ENCODE results near the gene TBC1D9. TPM values are rescaled to one million over a fixed set of nuclear protein-coding genes. Genes with fewer than 3 reads are reported as not detected.

Gene TBC1D9
- total and polyA plus RNA-seq, 2 of the 13 experiments (the other 11 are each of a cell fraction or from before 2014, with no cell fraction given) = 11.9 to 12.2 TPM

DNA sequence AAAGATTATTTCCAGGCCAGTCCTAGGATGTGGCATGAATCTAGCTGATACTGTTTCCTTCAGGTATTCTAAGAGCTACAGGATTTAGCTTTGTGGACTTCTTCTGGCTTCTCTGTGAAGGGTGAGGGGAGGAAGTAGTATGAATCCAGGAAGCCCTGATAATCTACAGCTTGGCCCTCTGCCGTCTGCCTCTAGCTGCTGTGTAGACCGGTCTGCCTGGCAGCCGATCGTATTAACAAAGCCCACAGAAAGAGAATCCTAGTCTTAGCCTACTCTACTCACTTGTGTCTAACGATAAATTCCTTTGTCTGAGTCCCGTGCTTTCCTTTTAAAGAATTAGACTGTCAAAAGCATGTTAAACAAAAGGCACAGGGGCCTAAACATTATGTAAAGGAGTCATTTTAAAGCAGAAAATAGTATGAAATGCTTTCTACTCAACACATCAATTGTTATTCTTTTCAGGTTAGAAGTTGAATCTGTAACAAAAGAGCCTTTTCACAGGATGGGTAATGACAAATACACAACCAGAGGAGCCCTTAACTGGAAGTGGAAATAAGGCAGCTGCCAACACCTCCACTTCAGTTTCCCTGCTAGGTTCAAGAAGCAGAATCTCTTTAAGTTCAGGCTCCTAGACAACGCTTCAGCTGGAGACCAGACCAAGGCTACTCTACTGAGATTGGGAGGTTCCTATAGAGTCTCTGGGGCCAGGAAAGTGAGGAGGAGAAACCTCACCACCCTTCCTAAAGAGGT, 138.5 kb downstream of the TBC1D9 start:
- 94% methylated on average over 7 of the region's 7 CpGs for WGBS (ENCODE audit: low lambda C conversion rate)
- no peaks in the 10 kb centered on the region for H3K27me3 ChIP-seq (ENCODE audit: control insufficient read depth in 1 of 2, insufficient read depth in 2 of 2, low read length in 2 of 2)
- ATAC-seq (no peak; the same call in 1 of the 3 replicates), DNase-seq (ENCODE audit: low spot score) (no peak), FAIRE-seq (no peak)
- H3K4me2 ChIP-seq (ENCODE audit: low read depth, low read length) = no peak overlapping the region
- peaks cover 20% of the 10 kb centered on the region for H3K4me1 ChIP-seq (ENCODE audit: insufficient read depth, low read length)
- no peak overlapping the region for H3K9ac ChIP-seq (ENCODE audit: insufficient read depth, low read depth, low read length)
- no peak overlapping the region for H3K27ac ChIP-seq (ENCODE audit: extremely low read length, insufficient read depth, low read length)
- no peaks in the 10 kb centered on the region for H3K9me3 ChIP-seq (ENCODE audit: low read length)
- peaks cover 0 to 10% of the 10 kb centered on the region in 2 experiments; a peak in 3 of 5 replicates for H3K36me3 ChIP-seq (replicated peaks in 1 of 2; ENCODE audit: control insufficient read depth in 1 of 2, insufficient read depth in 2 of 2, low read length in 2 of 2)
- H3K4me3 ChIP-seq (replicated peaks in 1 of 3; ENCODE audit: insufficient read depth in 1 of 3, low read depth in 2 of 3, low read length in 3 of 3) = no peak overlapping the region
- ChIA-PET CTCF (ENCODE audit: low intra/inter-chr PET ratio, low total read pairs) (no interaction called here), POLR2A (no interaction called here)
- in situ Hi-C loops (cut with HindIII; ENCODE audit: extremely low pct_ligation_motif_present, low pct_unique_long_range_greater_than_20kb) (loop anchor here (10.0 kb wide), 1 partner anchor 263 kb away; no protein-coding TSS in a partner anchor), intact Hi-C loops (cut with micrococcal nuclease; ENCODE audit: unreplicated experiment) (no loop called here)
- no peaks in the 10 kb centered on the region for H4K20me1 ChIP-seq (ENCODE audit: insufficient read depth, low read length)
- no peak overlapping the region for H2AFZ ChIP-seq (ENCODE audit: low read length)
- BruUV-seq (replicated peaks) = no TSS peak
- no peaks in the 10 kb centered on the region for H3K79me2 ChIP-seq (ENCODE audit: insufficient read depth, low read length)
- TF ChIP-seq FOXO1 (CRISPR knock-in tag; IDR thresholded peaks at IDR 0.05) (no peak), ARHGAP35 (CRISPR knock-in tag; IDR thresholded peaks at IDR 0.05; ENCODE audit: borderline replicate concordance) (no peak), ZNF567 (CRISPR knock-in tag; IDR thresholded peaks at IDR 0.05; ENCODE audit: borderline replicate concordance) (no peak), KDM5B (CRISPR knock-in tag; IDR thresholded peaks at IDR 0.05; ENCODE audit: borderline replicate concordance) (no peak), SPEN (CRISPR knock-in tag; IDR thresholded peaks at IDR 0.05; ENCODE audit: low read depth) (no peak), ZNF652 (CRISPR knock-in tag; IDR thresholded peaks at IDR 0.05; ENCODE audit: borderline replicate concordance, low read depth) (no peak), MIER3 (CRISPR knock-in tag; IDR thresholded peaks at IDR 0.05; ENCODE audit: borderline replicate concordance) (no peak), MTF1 (CRISPR knock-in tag; IDR thresholded peaks at IDR 0.05) (no peak)
- TF ChIP-seq, protein P1, sequence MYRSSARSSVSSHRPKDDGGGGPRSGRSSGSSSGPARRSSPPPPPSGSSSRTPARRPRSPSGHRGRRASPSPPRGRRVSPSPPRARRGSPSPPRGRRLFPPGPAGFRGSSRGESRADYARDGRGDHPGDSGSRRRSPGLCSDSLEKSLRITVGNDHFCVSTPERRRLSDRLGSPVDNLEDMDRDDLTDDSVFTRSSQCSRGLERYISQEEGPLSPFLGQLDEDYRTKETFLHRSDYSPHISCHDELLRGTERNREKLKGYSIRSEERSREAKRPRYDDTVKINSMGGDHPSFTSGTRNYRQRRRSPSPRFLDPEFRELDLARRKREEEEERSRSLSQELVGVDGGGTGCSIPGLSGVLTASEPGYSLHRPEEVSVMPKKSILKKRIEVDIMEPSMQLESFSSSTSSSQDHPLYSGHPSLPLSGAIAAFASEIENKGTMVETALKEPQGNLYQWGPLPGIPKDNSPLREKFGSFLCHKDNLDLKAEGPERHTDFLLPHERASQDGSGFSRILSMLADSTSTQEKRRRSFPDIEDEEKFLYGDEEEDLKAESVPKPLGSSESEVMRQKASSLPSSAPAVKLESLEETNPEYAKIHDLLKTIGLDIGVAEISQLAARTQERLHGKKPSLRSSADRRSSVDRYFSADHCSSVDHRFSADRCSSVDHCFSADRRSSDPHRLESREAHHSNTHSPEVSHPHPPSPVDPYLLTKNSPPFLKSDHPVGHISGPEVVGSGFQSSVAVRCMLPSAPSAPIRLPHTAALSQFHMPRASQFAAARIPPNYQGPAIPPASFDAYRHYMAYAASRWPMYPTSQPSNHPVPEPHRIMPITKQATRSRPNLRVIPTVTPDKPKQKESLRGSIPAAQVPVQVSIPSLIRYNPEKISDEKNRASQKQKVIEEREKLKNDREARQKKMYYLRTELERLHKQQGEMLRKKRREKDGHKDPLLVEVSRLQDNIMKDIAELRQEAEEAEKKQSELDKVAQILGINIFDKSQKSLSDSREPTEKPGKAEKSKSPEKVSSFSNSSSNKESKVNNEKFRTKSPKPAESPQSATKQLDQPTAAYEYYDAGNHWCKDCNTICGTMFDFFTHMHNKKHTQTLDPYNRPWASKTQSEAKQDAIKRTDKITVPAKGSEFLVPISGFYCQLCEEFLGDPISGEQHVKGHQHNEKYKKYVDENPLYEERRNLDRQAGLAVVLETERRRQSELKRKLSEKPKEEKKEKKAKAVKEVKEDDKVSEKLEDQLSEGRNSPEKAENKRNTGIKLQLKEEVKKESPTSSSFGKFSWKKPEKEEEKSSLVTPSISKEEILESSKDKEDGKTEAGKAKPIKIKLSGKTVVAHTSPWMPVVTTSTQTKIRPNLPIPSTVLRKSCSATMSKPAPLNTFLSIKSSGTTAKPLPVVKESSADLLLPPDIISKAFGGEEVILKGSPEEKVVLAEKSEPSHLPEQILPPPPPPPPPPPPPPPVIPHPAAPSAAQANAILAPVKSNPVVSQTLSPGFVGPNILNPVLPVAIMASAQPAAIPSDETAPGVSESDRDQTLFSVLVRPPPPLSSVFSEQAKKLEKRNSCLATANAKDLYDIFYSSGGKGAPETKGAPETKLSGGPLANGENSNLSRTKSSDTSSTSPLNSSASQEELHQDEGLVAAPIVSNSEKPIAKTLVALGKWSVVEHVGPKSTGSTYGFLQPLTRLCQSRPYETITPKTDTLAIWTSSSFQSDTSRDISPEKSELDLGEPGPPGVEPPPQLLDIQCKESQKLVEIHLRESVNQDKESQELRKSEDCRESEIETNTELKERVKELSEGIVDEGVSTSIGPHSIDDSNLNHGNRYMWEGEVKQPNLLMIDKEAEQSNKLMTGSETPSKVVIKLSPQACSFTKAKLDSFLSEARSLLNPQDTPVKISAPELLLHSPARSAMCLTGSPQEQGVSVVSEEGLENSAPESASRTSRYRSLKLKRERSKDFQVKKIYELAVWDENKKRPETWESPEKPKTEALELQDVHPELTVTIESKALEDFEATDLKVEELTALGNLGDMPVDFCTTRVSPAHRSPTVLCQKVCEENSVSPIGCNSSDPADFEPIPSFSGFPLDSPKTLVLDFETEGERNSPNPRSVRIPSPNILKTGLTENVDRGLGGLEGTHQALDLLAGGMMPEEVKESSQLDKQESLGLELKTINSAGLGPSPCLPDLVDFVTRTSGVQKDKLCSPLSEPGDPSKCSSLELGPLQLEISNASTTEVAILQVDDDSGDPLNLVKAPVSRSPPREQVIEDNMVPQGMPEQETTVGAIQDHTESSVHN (CRISPR knock-in tag; IDR thresholded peaks at IDR 0.05) = no peak
- TF ChIP-seq, protein P2, sequence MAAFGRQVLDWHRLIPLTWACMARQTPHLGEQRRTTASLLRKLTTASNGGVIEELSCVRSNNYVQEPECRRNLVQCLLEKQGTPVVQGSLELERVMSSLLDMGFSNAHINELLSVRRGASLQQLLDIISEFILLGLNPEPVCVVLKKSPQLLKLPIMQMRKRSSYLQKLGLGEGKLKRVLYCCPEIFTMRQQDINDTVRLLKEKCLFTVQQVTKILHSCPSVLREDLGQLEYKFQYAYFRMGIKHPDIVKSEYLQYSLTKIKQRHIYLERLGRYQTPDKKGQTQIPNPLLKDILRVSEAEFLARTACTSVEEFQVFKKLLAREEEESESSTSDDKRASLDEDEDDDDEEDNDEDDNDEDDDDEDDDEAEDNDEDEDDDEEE (CRISPR knock-in tag; IDR thresholded peaks at IDR 0.05) = no peak
- TF ChIP-seq, protein P3, sequence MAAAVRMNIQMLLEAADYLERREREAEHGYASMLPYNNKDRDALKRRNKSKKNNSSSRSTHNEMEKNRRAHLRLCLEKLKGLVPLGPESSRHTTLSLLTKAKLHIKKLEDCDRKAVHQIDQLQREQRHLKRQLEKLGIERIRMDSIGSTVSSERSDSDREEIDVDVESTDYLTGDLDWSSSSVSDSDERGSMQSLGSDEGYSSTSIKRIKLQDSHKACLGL (CRISPR knock-in tag; IDR thresholded peaks at IDR 0.05) = no peak
- TF ChIP-seq, protein P4, sequence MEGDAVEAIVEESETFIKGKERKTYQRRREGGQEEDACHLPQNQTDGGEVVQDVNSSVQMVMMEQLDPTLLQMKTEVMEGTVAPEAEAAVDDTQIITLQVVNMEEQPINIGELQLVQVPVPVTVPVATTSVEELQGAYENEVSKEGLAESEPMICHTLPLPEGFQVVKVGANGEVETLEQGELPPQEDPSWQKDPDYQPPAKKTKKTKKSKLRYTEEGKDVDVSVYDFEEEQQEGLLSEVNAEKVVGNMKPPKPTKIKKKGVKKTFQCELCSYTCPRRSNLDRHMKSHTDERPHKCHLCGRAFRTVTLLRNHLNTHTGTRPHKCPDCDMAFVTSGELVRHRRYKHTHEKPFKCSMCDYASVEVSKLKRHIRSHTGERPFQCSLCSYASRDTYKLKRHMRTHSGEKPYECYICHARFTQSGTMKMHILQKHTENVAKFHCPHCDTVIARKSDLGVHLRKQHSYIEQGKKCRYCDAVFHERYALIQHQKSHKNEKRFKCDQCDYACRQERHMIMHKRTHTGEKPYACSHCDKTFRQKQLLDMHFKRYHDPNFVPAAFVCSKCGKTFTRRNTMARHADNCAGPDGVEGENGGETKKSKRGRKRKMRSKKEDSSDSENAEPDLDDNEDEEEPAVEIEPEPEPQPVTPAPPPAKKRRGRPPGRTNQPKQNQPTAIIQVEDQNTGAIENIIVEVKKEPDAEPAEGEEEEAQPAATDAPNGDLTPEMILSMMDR (CRISPR knock-in tag; IDR thresholded peaks at IDR 0.05) = no peak

Measured in HepG2 (cell line).